Sciatic nerve (tissue), 2 donors: ENCODE data around the gene SLC48A1. TPM values are rescaled to one million over a fixed set of nuclear protein-coding genes. Genes with fewer than 3 reads are reported as not detected.

Experiments used
- ATAC-seq: fragments of 200-7000 bp; cut with Tn5 transposase; one replicate; pipeline ENCODE4 v1.9.1; 2020; ENCODE audit warnings: mild to moderate bottlenecking, moderate library complexity
- DNase-seq: peaks from one replicate; pipeline ENCODE4 v3.0.0-alpha.2; 2020; ENCODE audit warnings: low spot score
- intact Hi-C: fragments of 100-400 bp; cut with DNase I; formaldehyde crosslinking; loops from one replicate; pipeline ENCODE4 v1.14.2; 2022
- total RNA-seq: library from RNA; stranded (reverse); fragmentation: NEBNext Ultra II Directional; extraction: Animal tissue kit (Norgen Biotek cat#: 25700); gene quantifications from one replicate; pipeline ENCODE4 v1.2.1, GENCODE V29; 2021
- donor health status: DM: no; HTN: no; CAD: no.
- donor health status: DM: no; HTN: no; CAD: no.

SLC48A1 gene
- total RNA-seq, 1 donor from 2014 or later, result 47.9 TPM

DNA sequence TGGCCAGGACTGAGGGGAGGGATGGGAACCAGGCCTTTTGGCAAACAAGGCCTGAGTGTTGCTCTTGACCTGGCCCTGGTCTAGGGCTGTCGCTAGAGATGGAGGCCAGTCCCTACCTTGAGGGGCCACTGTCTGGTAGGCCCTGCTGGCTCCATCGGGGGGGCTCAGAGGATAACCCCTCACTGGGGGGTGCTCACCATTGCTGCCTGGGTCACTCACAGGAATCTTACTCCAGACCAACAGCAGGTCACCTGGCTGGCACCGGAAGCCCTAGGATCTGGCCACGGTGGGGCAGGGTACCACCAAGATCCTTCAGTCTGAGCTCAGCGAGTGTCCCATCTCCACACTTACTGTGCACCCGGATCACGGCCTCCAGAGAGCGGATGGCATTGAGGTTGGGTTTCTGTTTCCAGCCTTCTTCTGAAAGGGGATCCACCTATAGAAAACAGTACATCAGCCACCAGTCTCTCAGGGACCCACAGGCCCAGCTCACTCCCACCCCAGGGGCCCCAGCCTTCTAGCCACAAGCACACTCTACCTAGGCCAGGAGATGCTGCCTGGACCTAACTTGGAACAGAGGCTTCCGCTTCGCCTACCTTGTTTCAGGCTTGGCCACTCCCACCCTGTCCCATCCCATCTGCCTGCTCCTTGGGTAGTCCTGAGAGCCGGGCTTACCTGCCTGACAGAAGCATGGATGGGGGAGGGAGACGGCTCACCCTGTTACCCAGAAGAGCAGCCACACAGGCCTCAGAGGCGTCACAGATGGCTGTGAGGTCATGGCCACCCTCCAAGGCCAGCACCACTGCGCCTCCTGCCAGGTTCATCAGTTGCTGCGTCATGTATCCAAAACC is 12.2 kb downstream of the SLC48A1 start:
- intact Hi-C loops, result no loop called here
- peak; percentile 46 for ATAC-seq
- DNase-seq, result peak; percentile 64

DNA sequence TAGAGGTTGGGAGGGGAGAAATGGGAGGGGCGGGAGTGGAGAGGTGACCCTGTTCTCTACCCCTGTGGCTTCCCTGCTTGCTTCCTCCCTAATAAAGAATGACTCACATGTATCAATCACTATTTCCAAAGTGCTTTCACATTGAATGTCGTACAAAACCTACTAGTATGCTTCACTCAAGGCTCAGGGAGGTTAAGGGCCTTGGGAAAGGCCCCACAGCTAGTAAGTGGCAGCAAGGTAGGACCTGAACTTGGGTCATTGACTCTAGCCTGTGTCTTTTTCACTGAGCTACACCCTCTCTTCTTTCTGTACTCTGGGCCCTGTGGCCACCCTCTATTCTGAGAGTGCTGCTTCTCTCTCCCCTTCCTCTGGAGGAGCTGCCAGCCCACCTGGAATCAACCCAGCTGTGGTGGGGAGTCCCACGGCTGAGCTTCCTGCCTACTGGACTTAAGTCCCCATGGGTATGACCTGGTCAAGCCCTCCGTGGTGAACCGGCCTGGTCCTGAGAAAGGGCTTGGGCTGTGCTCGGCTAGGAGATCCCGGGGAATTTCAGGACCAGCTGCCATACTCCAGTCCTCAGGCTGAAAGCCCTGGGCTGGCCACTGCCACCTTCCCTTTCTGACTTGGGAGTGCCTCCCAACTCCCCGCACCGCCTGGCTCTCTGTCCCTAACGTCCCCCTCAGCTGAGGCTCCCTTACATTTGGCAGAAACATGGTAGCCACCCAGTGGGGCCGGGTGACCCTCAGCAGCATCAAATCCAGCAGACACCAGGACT is 13.0 kb downstream of the SLC48A1 start:
- DNase-seq, result no peak
- ATAC-seq, result no peak
- intact Hi-C loops, result no loop called here

DNA sequence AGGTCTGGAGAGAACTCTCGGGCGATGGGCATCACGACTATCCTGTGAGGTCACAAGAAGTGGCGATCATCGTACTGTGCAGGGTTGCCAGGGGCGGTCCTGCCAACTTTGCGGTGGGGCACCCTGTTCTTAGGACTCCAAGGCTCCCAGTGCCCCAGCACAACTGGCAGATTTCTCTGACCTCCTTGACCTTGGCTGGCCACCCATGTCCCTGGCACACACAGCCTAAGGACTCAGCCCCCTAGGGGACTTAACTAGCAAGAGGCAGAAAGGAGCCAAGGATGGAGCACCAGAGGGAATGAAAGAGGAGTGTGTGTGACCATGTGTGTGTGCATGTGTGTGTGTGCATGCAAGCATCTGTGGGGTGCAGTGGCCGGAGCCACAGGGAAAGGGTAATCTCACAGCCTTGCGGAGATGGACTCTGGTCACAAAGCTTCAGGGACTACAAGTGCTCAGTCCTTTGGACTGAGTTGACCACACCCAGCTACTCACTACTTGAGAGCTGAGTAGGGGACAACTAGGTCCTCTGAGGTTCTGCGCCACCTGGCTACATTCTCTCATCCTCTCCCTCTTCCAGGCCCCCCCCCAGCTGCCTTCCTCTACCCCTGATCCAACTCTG is 13.7 kb downstream of the SLC48A1 start:
- DNase-seq, result no peak
- no peak for ATAC-seq

DNA sequence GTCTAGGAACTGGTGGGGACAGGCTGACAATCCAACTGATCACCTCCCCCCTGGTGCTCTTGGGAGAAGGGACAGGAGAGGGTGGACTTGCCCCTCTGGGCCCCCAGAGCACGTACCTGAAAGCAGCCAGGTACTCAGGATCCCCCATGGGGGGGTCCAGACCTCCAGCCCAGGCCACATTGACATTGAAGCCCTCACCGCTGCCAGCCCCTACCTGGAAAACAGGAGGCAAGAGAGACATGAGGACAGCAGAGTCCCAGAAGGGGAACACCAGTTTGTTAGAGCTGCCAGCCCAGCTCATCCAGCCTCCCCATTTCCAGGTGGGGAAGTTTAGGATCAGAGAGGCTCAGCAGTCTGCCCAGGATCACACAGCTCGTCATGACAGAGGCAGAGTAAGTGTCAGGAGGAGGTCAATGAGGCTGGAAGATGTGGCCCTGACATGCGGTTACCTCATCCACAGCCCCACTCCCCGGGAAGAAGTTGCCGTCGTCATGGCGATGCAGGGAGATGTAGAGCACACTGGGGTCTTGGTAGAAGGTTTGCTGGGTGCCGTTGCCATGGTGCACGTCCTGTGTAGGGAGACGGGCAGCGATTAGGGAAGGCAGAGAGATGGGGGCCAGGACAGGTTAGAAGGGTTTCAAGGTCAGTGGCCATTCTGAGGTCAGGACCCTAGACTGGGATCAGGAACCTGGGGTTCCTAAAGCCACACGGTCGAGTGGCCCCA is 14.7 kb downstream of the SLC48A1 start:
- ATAC-seq, result no peak
- intact Hi-C loops, result no loop called here
- no peak for DNase-seq

More for the DNA sequence above, 13.7 kb downstream of the SLC48A1 start:
- intact Hi-C loops, result no loop called here

DNA sequence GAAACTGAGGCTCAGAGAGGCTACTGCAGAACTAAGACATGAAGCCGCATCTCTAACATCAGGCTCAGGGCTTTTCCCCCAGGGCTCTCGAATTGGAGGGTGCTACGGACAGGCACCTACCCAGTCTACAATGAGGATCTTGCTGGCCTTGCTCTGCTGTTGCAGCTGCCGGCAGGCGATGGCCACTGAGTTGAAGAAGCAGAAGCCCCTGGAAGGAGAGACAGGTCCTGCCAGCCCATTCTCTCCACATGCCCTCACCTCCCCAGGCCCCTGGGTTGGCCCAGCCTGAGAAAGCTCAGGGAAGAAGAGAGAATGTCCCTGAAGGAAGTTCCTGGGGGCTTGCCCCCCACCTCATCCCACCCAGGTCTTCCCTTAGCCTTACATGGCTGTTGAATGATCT is 16.1 kb downstream of the SLC48A1 start:
- intact Hi-C loops, result no loop called here
- DNase-seq (no peak), ATAC-seq (no peak)

DNA sequence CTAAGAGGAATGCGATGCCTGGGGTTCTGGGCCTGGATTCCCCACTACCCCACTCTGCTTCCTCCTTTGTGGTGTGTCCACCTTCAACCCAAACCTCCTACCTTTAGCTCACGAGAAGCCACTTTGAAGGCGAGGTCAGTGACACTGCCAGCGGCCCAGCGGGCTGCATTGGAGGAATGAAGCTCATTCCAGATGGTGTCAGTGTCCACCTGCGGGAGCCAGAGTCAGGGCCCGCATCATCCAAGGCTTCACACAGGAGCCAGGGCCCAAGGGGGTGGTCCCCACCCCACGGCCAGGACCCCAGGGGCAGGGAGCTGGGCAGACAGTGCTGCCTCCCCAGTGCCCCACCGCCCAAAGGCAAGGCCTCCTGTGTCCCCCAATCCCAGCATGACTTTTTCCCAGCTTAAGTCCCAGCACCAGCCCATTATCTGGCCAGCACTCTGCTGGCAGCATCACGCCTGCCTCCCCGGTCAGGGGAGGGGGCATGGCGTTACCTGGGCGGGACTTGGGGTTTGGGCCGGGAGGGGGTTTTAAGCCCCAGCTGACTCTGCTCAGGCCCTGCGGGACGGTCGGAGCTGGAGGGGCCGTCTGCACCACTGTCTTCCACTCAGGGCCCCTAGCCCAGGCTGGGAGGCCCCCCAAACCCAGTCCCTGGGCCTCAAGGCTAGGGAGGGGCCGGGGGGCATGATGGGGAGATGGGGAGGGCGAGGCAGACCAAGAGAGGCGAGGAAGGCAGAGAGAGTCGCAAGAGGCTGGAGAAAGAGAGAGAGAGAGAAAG is 16.9 kb downstream of the SLC48A1 start:
- ATAC-seq (no peak), DNase-seq (no peak)
- intact Hi-C loops, result no loop called here

DNA sequence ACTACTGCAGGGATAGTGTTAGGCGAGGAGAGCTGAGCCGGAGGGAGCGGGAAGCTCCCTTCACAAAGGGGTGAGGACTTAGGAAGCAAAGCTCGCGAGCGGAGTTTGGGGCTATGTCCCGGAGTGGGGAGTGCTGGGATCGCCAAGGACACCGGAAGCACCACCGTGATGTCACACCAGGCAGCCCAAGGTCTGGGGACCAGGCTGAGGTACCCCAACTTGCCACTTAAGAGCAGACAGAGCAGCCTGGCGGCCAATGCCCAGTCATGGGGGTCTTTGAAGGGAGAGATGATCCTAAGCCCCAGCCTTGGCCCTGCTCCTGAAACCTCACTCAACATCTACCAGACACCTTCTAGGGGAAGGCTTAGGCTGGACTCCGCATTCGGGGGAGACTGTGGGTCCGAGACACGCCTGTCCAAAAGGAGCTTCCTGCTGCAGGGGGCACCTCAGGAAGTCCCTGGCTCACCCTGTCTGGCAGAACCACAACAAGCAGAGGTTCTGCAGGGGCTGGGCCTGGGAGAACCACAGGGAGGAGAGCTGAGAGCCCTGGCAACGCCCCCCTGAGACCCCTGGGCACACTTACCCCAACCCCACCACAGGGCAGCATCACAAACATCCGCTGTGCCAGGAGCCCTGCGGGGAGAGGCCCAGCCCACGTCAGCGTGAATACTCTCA is 17.8 kb downstream of the SLC48A1 start:
- ATAC-seq (no peak), DNase-seq (no peak)
- intact Hi-C loops, result no loop called here

DNA sequence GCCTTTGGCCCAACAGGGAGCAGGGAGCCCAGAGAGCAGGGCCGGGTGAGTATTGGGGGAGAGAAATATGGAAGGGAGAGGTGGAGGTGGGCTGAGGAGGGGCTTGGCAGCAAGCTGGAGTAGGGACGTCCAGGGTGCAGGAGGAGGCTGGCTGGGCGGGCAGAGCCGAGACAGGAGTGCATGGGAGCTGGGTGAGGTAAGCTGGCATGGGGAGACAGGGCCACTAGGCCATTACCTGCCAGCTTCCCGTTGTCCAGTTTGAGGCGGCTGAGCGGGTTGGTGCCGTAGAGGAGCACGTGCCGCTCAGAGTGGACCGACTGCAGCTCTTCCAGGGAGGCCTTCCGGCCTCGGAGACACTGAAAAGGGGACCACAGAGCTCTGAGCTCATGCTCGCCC is 18.3 kb downstream of the SLC48A1 start:
- DNase-seq (no peak), ATAC-seq (no peak)
- intact Hi-C loops, result no loop called here

DNA sequence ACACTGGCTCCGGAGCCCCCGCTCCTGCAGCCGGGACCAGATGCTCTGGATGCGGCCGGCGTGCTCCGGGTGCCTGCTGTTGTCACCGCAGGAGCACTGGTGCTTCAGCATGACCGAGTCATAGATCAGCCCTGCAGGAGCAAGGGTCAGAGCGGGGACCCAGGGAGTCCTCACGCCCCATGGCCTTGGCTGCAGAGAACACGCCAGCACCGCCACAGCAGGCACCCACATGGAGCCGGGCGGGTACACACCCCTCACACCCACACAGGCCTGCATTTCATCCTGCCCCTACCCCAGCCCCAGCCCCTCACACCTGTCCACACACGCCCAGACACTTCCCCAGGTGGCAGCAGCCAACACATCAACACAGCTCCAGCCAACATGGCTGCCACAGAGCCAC is 18.8 kb downstream of the SLC48A1 start:
- intact Hi-C loops, result no loop called here
- ATAC-seq (no peak), DNase-seq (no peak)

DNA sequence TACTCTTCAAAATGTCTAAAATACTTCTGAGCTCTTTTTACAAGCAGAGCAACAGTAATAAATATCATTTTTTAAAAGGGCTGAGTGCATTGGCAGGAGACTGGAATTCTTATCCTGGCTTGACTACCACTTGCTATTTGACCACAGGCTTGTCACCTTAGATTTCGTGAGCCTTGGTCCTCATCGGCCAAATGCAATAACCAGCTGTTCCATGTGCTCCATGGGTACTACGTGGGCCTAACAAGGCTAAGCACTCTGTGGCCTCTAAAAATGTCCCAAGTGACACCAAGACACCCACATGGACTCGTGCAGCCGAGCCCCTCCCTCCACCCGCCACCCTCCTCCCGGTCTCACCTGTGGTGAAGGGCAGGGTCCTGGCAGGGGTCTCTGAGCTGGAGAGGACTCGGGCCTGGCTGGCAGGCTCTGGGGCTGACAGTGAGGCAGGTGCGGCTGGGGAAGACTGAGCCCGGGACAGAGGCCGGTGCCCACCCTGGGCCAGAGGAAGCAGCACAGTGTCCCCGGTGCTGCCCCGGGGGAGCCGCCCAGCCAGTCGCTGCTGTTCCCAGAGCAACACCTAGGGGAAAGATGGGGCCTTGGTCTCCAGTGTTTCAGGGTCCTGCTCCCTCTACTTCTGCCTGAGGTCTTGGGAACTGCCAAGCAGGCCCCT is 20.1 kb downstream of the SLC48A1 start:
- intact Hi-C loops, result no loop called here
- ATAC-seq, result no peak
- no peak for DNase-seq

DNA sequence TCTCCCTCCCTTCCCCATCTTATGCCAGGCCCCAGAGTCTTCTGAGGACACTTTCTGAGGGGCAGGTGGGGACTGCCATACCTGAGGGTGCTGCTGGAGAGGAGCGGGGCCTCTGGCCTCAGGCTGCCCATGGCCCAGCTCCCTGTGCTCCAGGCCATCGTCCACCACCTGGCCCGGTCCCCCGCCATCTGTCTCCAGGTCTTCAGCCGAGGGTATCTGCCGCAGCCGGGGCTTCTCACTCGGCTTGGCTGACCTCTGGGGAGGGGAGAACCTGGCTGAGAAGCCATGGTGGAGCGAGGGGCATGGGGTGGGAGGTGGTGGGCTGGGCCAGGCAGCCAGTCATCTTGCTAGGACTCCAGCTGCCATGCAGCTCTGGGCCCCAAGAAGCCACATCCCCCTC is 21.6 kb downstream of the SLC48A1 start:
- no peak for DNase-seq
- intact Hi-C loops, result loop anchor here (5.0 kb wide), 1 partner anchor 43 kb away; no protein-coding TSS in a partner anchor
- no peak for ATAC-seq

DNA sequence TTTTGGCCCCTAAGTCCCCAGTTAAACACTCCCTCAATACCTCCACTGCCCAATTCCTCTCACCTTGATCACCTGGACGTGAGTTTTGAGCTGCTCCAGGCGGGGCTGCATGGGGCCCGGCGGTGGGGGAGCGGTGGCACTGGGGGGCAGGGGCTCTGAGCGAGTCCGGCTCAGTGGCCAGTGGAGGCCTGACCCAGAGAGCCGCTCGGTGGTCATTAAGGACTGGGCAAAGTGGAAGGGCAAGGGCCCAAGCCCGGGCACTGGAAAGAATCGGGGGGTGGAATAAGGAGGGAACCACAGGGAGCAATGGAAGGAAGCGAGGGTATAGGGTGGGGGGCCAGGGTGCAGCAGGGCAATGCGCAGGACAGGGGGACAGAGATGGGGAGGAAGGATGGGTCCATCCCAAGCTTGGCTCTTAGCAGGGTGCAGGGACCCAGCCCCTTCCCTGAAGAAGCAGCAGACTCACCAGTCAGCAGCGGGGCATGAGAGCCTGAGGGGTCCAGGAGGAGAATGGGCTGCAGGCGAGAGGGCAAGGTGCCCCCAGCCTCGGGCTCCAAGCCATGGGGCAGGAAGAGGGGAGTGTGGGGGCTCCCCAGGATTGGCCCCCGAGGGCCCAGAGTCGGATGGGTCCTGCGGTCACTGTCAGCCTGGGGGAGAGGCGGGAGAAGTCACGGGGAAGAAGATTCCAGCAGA is 22.2 kb downstream of the SLC48A1 start:
- DNase-seq, result no peak
- intact Hi-C loops, result loop anchor here (5.0 kb wide), 1 partner anchor 42 kb away; no protein-coding TSS in a partner anchor
- ATAC-seq, result no peak

DNA sequence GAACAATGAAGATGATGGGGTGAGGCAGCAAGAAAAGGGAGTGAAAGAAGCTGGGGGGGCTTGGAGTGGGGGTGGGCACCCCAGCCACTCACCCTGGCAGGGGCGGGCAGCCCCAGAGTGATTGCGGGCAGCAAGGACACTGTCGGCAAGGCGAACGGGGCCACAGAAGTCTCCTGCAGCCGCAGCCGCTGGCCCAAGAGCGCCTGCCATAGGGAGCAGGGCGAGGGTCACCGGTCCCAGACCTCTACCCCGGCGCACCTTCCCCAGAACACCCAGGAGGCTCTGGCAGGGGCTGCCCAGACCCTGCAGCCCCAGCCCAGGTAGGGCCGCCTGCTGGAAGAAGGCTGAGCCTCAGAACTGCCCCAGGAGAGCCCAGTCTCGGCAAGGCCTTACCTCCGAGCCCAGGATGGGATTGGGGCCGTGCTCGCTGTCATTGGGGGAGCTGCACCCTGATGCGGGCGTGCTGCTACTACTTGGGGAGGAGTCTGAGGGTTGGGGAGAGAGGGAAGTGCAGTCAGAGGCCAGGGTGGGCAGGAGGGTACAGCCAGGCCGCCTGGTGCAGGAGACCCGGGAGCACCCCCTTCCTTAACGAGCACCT is 22.9 kb downstream of the SLC48A1 start:
- intact Hi-C loops, result loop anchor here (5.0 kb wide), 1 partner anchor 41 kb away; no protein-coding TSS in a partner anchor

DNA sequence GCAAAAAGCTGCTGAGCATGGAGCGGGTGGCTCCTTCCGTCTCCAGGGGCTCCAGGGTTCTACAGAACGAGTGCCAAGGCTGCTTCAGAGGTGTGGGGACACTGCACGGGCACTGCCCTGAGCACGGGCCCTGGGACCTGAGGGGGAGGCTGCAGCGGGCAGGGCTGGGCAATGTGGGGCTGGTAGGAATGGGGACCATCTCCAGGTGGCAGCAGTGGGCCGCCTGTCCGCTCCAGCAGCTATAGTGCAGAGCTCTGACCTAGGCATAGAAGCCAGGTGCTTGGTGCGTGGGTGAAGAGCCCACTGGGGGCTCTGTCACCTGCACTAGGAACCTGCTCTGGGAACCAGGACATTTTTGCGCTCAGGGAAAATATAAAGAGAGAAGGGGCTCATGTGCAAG is 24.4 kb downstream of the SLC48A1 start:
- intact Hi-C loops, result loop anchor here (5.0 kb wide), 1 partner anchor 40 kb away; no protein-coding TSS in a partner anchor
- DNase-seq (peak; percentile 62), ATAC-seq (no peak)

More for the DNA sequence above, 22.9 kb downstream of the SLC48A1 start:
- DNase-seq (no peak), ATAC-seq (no peak)

DNA sequence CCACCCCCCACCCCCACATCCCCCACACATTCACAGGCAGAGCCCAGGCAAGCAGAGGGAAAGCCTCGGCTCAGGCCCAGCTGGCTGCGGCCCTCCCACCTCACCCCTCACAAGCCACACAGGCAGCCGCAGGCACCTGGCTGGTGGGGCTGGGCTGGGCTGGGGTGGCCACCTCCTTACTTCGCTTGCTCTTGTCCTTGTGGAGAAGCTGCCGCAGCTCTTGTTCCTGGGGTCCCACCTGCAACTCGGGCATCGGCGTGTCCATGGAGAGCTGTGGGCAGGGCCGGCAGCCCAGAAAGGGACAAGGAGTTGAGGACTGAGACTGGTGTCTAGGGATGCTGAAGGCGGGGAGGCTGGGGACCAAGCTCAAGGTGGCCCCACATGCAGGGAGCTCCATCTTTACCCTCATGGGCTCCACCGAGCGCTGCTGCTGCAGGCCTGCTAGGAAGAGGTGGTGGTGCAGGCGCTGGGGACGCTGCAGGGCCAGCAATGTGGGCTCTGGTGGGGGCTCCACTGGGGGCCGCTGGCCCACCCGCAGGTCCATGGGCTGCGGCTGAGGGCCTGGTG is 25.4 kb downstream of the SLC48A1 start:
- ATAC-seq, result no peak
- intact Hi-C loops, result loop anchor here (5.0 kb wide), 1 partner anchor 39 kb away; no protein-coding TSS in a partner anchor

More for the DNA sequence above, 25.4 kb downstream of the SLC48A1 start:
- DNase-seq, result no peak
